IPS-18c (cell line): ENCODE data around the gene CNNM3.
"Not testable (repeated sequence)": the region's sequence is repeated elsewhere in the genome, so short reads cannot be mapped to it uniquely, and the experiment has no call there.

Experiments used
- H3K4me3 ChIP-seq: 2 replicates; pipeline ENCODE4 v1.7.0; 2013; ENCODE audit warnings: low read depth, mild to moderate bottlenecking, low read length, moderate library complexity; ENCODE audit not compliant: insufficient read depth
- H3K9me3 ChIP-seq: one replicate; pipeline ENCODE4 v1.6.1; 2013; ENCODE audit warnings: mild to moderate bottlenecking, low read length, moderate library complexity; ENCODE audit not compliant: control insufficient read depth, insufficient read depth

CNNM3 gene

GRCh38 chr2:96796497-96796896 is 19.6 kb upstream of the CNNM3 start:
- H3K4me3 ChIP-seq, H3K9me3 ChIP-seq: not testable (repeated sequence)

GRCh38 chr2:96797066-96797625 is 18.9 kb upstream of the CNNM3 start:
- Histone ChIP-seq H3K9me3 (no peaks in the 10 kb centered on the region), H3K4me3 (no peak overlapping the region)

- Histone ChIP-seq H3K9me3 (no peaks in the 10 kb centered on the region), H3K4me3 (no peak overlapping the region)
These were observed 17.1 kb upstream of the CNNM3 start for GRCh38 chr2:96798733-96799622.

- Histone ChIP-seq H3K4me3 (no peak overlapping the region), H3K9me3 (no peaks in the 10 kb centered on the region)
These were observed 16.5 kb upstream of the CNNM3 start for GRCh38 chr2:96799623-96799935.

- no peaks in the 10 kb centered on the region for H3K9me3 ChIP-seq
- no peak overlapping the region for H3K4me3 ChIP-seq
These were observed 15.7 kb upstream of the CNNM3 start for GRCh38 chr2:96800061-96801004.

- Histone ChIP-seq H3K4me3 (no peak overlapping the region), H3K9me3 (no peaks in the 10 kb centered on the region)
These were observed 14.9 kb upstream of the CNNM3 start for GRCh38 chr2:96801005-96801785.

GRCh38 chr2:96801786-96802595 is 14.1 kb upstream of the CNNM3 start:
- Histone ChIP-seq H3K4me3 (no peak overlapping the region), H3K9me3 (no peaks in the 10 kb centered on the region)

GRCh38 chr2:96802721-96803120 is 13.3 kb upstream of the CNNM3 start:
- no peaks in the 10 kb centered on the region for H3K9me3 ChIP-seq
- no peak overlapping the region for H3K4me3 ChIP-seq

GRCh38 chr2:96804986-96805385 is 11.1 kb upstream of the CNNM3 start:
- Histone ChIP-seq H3K9me3 (no peaks in the 10 kb centered on the region), H3K4me3 (no peak overlapping the region)

- H3K4me3 ChIP-seq, H3K9me3 ChIP-seq: not testable (repeated sequence)
These were observed 10.1 kb upstream of the CNNM3 start for GRCh38 chr2:96805946-96806345.

- no peak overlapping the region for H3K4me3 ChIP-seq
These were observed 9.5 kb upstream of the CNNM3 start for GRCh38 chr2:96806468-96807126.

GRCh38 chr2:96807127-96807471 is 9.0 kb upstream of the CNNM3 start:
- Histone ChIP-seq H3K4me3 (no peak overlapping the region), H3K9me3 (no peaks in the 10 kb centered on the region)

More at GRCh38 chr2:96806468-96807126, 9.5 kb upstream of the CNNM3 start:
- no peaks in the 10 kb centered on the region for H3K9me3 ChIP-seq

GRCh38 chr2:96808176-96808837 is 7.8 kb upstream of the CNNM3 start:
- Histone ChIP-seq H3K4me3 (no peak overlapping the region), H3K9me3 (no peaks in the 10 kb centered on the region)

GRCh38 chr2:96809216-96809882 is 6.7 kb upstream of the CNNM3 start:
- H3K9me3 ChIP-seq, result no peaks in the 10 kb centered on the region
- no peak overlapping the region; the same call in 1 of the 2 replicates for H3K4me3 ChIP-seq
